ENCODE measurements around the gene ESYT3.
A peak's percentile ranks its signal among the peaks of the same experiment; 100 is the strongest.

The ESYT3 gene

GRCh38 chr3:138440121-138440521 is 5.7 kb downstream of the ESYT3 start:
- DNase-seq (ENCODE audit: low read depth in 1 of 2, low spot score in 1 of 2): peak; percentile 70 to 74
- no peak for TF ChIP-seq JUND (IDR thresholded peaks at IDR 0.05; ENCODE audit: low read depth)
- in situ Hi-C loops (cut with HindIII; ENCODE audit: low pct_unique_long_range_greater_than_20kb, low sequenced_read_pairs): no loop called here

GRCh38 chr3:138440596-138440995 is 6.2 kb downstream of the ESYT3 start:
- no peak for DNase-seq (ENCODE audit: low read depth in 1 of 2, low spot score in 1 of 2)
- no peak for TF ChIP-seq JUND (IDR thresholded peaks at IDR 0.05; ENCODE audit: low read depth)
- in situ Hi-C loops (cut with HindIII; ENCODE audit: low pct_unique_long_range_greater_than_20kb, low sequenced_read_pairs): no loop called here

- TF ChIP-seq JUND (IDR thresholded peaks at IDR 0.05; ENCODE audit: low read depth): no peak
- no peak for DNase-seq (ENCODE audit: low read depth in 1 of 2, low spot score in 1 of 2)
- in situ Hi-C loops (cut with HindIII; ENCODE audit: low pct_unique_long_range_greater_than_20kb, low sequenced_read_pairs): no loop called here
These were observed 6.8 kb downstream of the ESYT3 start for GRCh38 chr3:138441256-138441655.

- DNase-seq (ENCODE audit: low read depth in 1 of 2, low spot score in 1 of 2): no peak
- in situ Hi-C loops (cut with HindIII; ENCODE audit: low pct_unique_long_range_greater_than_20kb, low sequenced_read_pairs): no loop called here
- TF ChIP-seq JUND (IDR thresholded peaks at IDR 0.05; ENCODE audit: low read depth): no peak
These were observed 7.3 kb downstream of the ESYT3 start for GRCh38 chr3:138441742-138442141.

GRCh38 chr3:138442433-138442832 is 8.0 kb downstream of the ESYT3 start:
- no peak for TF ChIP-seq JUND (IDR thresholded peaks at IDR 0.05; ENCODE audit: low read depth)
- no peak for DNase-seq (ENCODE audit: low read depth in 1 of 2, low spot score in 1 of 2)
- in situ Hi-C loops (cut with HindIII; ENCODE audit: low pct_unique_long_range_greater_than_20kb, low sequenced_read_pairs): no loop called here

GRCh38 chr3:138443091-138443490 is 8.7 kb downstream of the ESYT3 start:
- no peak for DNase-seq (ENCODE audit: low read depth in 1 of 2, low spot score in 1 of 2)
- in situ Hi-C loops (cut with HindIII; ENCODE audit: low pct_unique_long_range_greater_than_20kb, low sequenced_read_pairs): no loop called here
- TF ChIP-seq JUND (IDR thresholded peaks at IDR 0.05; ENCODE audit: low read depth): no peak

- TF ChIP-seq JUND (IDR thresholded peaks at IDR 0.05; ENCODE audit: low read depth): no peak
- in situ Hi-C loops (cut with HindIII; ENCODE audit: low pct_unique_long_range_greater_than_20kb, low sequenced_read_pairs): no loop called here
- no peak for DNase-seq (ENCODE audit: low read depth in 1 of 2, low spot score in 1 of 2)
These were observed 9.4 kb downstream of the ESYT3 start for GRCh38 chr3:138443521-138444503.

- in situ Hi-C loops (cut with HindIII; ENCODE audit: low pct_unique_long_range_greater_than_20kb, low sequenced_read_pairs): no loop called here
- TF ChIP-seq JUND (IDR thresholded peaks at IDR 0.05; ENCODE audit: low read depth): no peak
- DNase-seq (ENCODE audit: low read depth in 1 of 2, low spot score in 1 of 2): no peak
These were observed 10.8 kb downstream of the ESYT3 start for GRCh38 chr3:138445236-138445635.

- TF ChIP-seq JUND (IDR thresholded peaks at IDR 0.05; ENCODE audit: low read depth): no peak
These were observed 11.2 kb downstream of the ESYT3 start for GRCh38 chr3:138445654-138446053.

GRCh38 chr3:138448631-138449030 is 14.2 kb downstream of the ESYT3 start:
- in situ Hi-C loops (cut with HindIII; ENCODE audit: low pct_unique_long_range_greater_than_20kb, low sequenced_read_pairs): no loop called here
- no peak for DNase-seq (ENCODE audit: low read depth in 1 of 2, low spot score in 1 of 2)
- no peak for TF ChIP-seq JUND (IDR thresholded peaks at IDR 0.05; ENCODE audit: low read depth)

More at GRCh38 chr3:138445654-138446053, 11.2 kb downstream of the ESYT3 start:
- in situ Hi-C loops (cut with HindIII; ENCODE audit: low pct_unique_long_range_greater_than_20kb, low sequenced_read_pairs): no loop called here
- DNase-seq (ENCODE audit: low read depth in 1 of 2, low spot score in 1 of 2): no peak

GRCh38 chr3:138449490-138449889 is 15.1 kb downstream of the ESYT3 start:
- in situ Hi-C loops (cut with HindIII; ENCODE audit: low pct_unique_long_range_greater_than_20kb, low sequenced_read_pairs): no loop called here
- no peak for TF ChIP-seq JUND (IDR thresholded peaks at IDR 0.05; ENCODE audit: low read depth)
- no peak for DNase-seq (ENCODE audit: low read depth in 1 of 2, low spot score in 1 of 2)

- no peak for TF ChIP-seq JUND (IDR thresholded peaks at IDR 0.05; ENCODE audit: low read depth)
- no peak for DNase-seq (ENCODE audit: low read depth in 1 of 2, low spot score in 1 of 2)
- in situ Hi-C loops (cut with HindIII; ENCODE audit: low pct_unique_long_range_greater_than_20kb, low sequenced_read_pairs): no loop called here
These were observed 15.8 kb downstream of the ESYT3 start for GRCh38 chr3:138450181-138450580.

GRCh38 chr3:138450704-138451424 is 16.4 kb downstream of the ESYT3 start:
- in situ Hi-C loops (cut with HindIII; ENCODE audit: low pct_unique_long_range_greater_than_20kb, low sequenced_read_pairs): no loop called here
- no peak for DNase-seq (ENCODE audit: low read depth in 1 of 2, low spot score in 1 of 2)

More at GRCh38 chr3:138450704-138451424, 16.4 kb downstream of the ESYT3 start:
- no peak for TF ChIP-seq JUND (IDR thresholded peaks at IDR 0.05; ENCODE audit: low read depth)
